PFSK-1 (cell line): ENCODE measurements around the gene SPIN3.

ENCODE experiments used
- FOXP2 ChIP-seq: optimal IDR thresholded peaks from 2 replicates; pipeline ENCODE3; 2011; ENCODE audit warnings: borderline replicate concordance, control low read depth, inconsistent platforms; ENCODE audit not compliant: insufficient read depth; ENCODE audit errors: extremely low read length, extremely low read depth
- POLR2AphosphoS5 ChIP-seq: IDR thresholded peaks from 2 replicates; pipeline ENCODE4 v1.6.1; 2012; ENCODE audit warnings: low read depth, mild to moderate bottlenecking, control low read depth, low read length, moderate library complexity
- REST ChIP-seq, 2 experiments: IDR thresholded peaks; 2 replicates each; pipeline versions ENCODE4 v1.6.1 to v1.8.0; 2011 to 2012; ENCODE audit warnings: low read depth in 2 of 2, low read length in 2 of 2, control low read depth in 1 of 2, inconsistent platforms in 1 of 2, mild to moderate bottlenecking in 1 of 2, moderate library complexity in 1 of 2; ENCODE audit not compliant: insufficient read depth in 1 of 2
- SIN3A ChIP-seq: IDR thresholded peaks from 2 replicates; pipeline ENCODE4 v1.6.1; 2012; ENCODE audit warnings: mild to moderate bottlenecking, low read length, moderate library complexity, borderline replicate concordance; ENCODE audit not compliant: insufficient read depth
- TAF1 ChIP-seq: IDR thresholded peaks from 2 replicates; pipeline ENCODE4 v1.6.1; 2012; ENCODE audit warnings: low read length, control low read depth, borderline replicate concordance; ENCODE audit not compliant: insufficient read depth

The SPIN3 gene

GRCh38 chrX:56978172-56978571 is 17.2 kb downstream of the SPIN3 start:
- TF ChIP-seq SIN3A (no peak), TAF1 (no peak), POLR2AphosphoS5 (no peak), REST (IDR thresholded peaks at IDR 0.05; ENCODE audit: insufficient read depth in 1 of 2, low read depth in 2 of 2, low read length in 2 of 2) (no peak), FOXP2 (no peak)

- no peak for TF ChIP-seq FOXP2
- no peak for TF ChIP-seq POLR2AphosphoS5
- no peak for TF ChIP-seq TAF1
- no peak for TF ChIP-seq REST (IDR thresholded peaks at IDR 0.05; ENCODE audit: insufficient read depth in 1 of 2, low read depth in 2 of 2, low read length in 2 of 2)
- TF ChIP-seq SIN3A = no peak
These were observed 19.7 kb downstream of the SPIN3 start for GRCh38 chrX:56975611-56976010.

GRCh38 chrX:56974408-56974807 is 20.9 kb downstream of the SPIN3 start:
- no peak for TF ChIP-seq SIN3A
- no peak for TF ChIP-seq TAF1
- no peak for TF ChIP-seq POLR2AphosphoS5
- TF ChIP-seq FOXP2 = no peak
- TF ChIP-seq REST (IDR thresholded peaks at IDR 0.05; ENCODE audit: insufficient read depth in 1 of 2, low read depth in 2 of 2, low read length in 2 of 2) = no peak

- TF ChIP-seq TAF1 (no peak), POLR2AphosphoS5 (no peak), SIN3A (no peak), FOXP2 (no peak), REST (IDR thresholded peaks at IDR 0.05; ENCODE audit: insufficient read depth in 1 of 2, low read depth in 2 of 2, low read length in 2 of 2) (no peak)
These were observed 25.8 kb downstream of the SPIN3 start for GRCh38 chrX:56969559-56969958.

- no peak for TF ChIP-seq SIN3A
These were observed 26.4 kb downstream of the SPIN3 start for GRCh38 chrX:56968980-56969379.
